T-helper 17 cell (primary cell): ENCODE measurements around the gene SPCS3. TPM values are rescaled to one million over a fixed set of nuclear protein-coding genes. Genes with fewer than 3 reads are reported as not detected.
"Not testable (repeated sequence)": the region's sequence is repeated elsewhere in the genome, so short reads cannot be mapped to it uniquely, and the experiment has no call there.

Source experiments
- ATAC-seq: fragments of 150-1000 bp; cut with Tn5 transposase; 2 replicates; pipeline ENCODE4 v1.10.0; 2021; ENCODE audit warnings: mild to moderate bottlenecking, moderate library complexity
- DNase-seq, 3 donors: peaks; one replicate each; pipeline versions ENCODE4 v3.0.0 to v3.0.0-alpha.2; 2020 to 2021
- H3K9me3 ChIP-seq: one replicate; pipeline ENCODE4 v1.7.0; 2013; ENCODE audit warnings: low read length, mild to moderate bottlenecking; ENCODE audit not compliant: control insufficient read depth, poor library complexity, severe bottlenecking
- H3K27ac Mint-ChIP-seq: one replicate; pipeline ENCODE4 v1.8.0; 2022; ENCODE audit warnings: mild to moderate bottlenecking, moderate library complexity, mixed read lengths
- H3K27me3 Mint-ChIP-seq: one replicate; pipeline ENCODE4 v1.8.0; 2022; ENCODE audit warnings: mixed read lengths
- H3K36me3 Mint-ChIP-seq: one replicate; pipeline ENCODE4 v1.8.0; 2022; ENCODE audit warnings: low read depth, mixed read lengths
- H3K4me1 Mint-ChIP-seq: one replicate; pipeline ENCODE4 v1.8.0; 2022; ENCODE audit warnings: mild to moderate bottlenecking, mixed read lengths
- H3K4me3 Mint-ChIP-seq: one replicate; pipeline ENCODE4 v1.8.0; 2022; ENCODE audit warnings: mild to moderate bottlenecking, moderate library complexity, mixed read lengths
- total RNA-seq, 4 donors: library from RNA in 2 of 4; stranded (reverse) in 2 of 4; gene quantifications; one replicate each; pipeline ENCODE4 v1.2.3 and lab custom pipeline; 2022 to 2026

SPCS3 gene
- total RNA-seq, 2 donors from 2014 or later = 158 to 162 TPM

DNA sequence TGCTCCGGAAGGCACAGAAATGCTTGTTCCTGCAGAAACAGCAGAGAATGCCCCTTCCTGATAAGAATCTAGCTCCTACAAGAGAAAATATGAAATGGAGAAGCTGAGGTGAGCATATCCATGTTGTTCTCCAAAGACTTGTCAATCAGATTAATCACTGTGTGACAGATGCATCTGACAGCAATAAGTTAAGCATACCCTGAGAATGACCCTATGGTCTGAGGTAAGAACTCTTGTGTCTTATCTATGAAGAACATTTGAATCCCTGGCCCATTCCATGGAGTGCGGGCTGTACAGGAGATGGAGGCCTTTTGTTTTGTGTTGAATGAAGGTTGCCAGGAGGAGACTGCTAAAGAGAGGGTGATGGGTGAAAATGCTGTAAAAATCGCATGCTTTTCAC lies 29.2 kb upstream of the SPCS3 start:
- H3K9me3 ChIP-seq = no peaks in the 10 kb centered on the region
- H3K4me3 Mint-ChIP-seq = no peak overlapping the region
- no peak for DNase-seq
- H3K36me3 Mint-ChIP-seq = peaks cover 3% of the 10 kb centered on the region
- no peaks in the 10 kb centered on the region for H3K4me1 Mint-ChIP-seq
- H3K27ac Mint-ChIP-seq = no peak overlapping the region
- ATAC-seq = no peak
- H3K27me3 Mint-ChIP-seq = peaks cover 22% of the 10 kb centered on the region

- no peak overlapping the region for H3K27ac Mint-ChIP-seq
- ATAC-seq = no peak
- H3K36me3 Mint-ChIP-seq = peaks cover 3% of the 10 kb centered on the region
- DNase-seq = no peak
- no peaks in the 10 kb centered on the region for H3K4me1 Mint-ChIP-seq
- no peaks in the 10 kb centered on the region for H3K9me3 ChIP-seq
- H3K4me3 Mint-ChIP-seq = no peak overlapping the region
- H3K27me3 Mint-ChIP-seq = peaks cover 22% of the 10 kb centered on the region
Observed at GRCh38 chr4:176291748-176292147, 28.0 kb upstream of the SPCS3 start.

GRCh38 chr4:176292920-176293319 lies 26.8 kb upstream of the SPCS3 start:
- Mint-ChIP-seq H3K36me3 (peaks cover 3% of the 10 kb centered on the region), H3K4me1 (no peaks in the 10 kb centered on the region), H3K4me3 (no peak overlapping the region), H3K27me3 (peaks cover 22% of the 10 kb centered on the region), H3K27ac (no peak overlapping the region)
- H3K9me3 ChIP-seq = no peaks in the 10 kb centered on the region
- ATAC-seq (no peak), DNase-seq (no peak)

GRCh38 chr4:176293660-176294059 lies 26.1 kb upstream of the SPCS3 start:
- ATAC-seq (no peak), DNase-seq (no peak)
- Mint-ChIP-seq H3K36me3 (no peaks in the 10 kb centered on the region), H3K27me3 (peaks cover 16% of the 10 kb centered on the region), H3K4me1 (no peaks in the 10 kb centered on the region), H3K27ac (no peak overlapping the region), H3K4me3 (no peak overlapping the region)
- H3K9me3 ChIP-seq = no peaks in the 10 kb centered on the region

- DNase-seq, H3K9me3 ChIP-seq, ATAC-seq, H3K4me1 Mint-ChIP-seq, H3K4me3 Mint-ChIP-seq, H3K36me3 Mint-ChIP-seq, H3K27me3 Mint-ChIP-seq, H3K27ac Mint-ChIP-seq: not testable (repeated sequence)
Observed at GRCh38 chr4:176295907-176296306, 23.9 kb upstream of the SPCS3 start.

- Mint-ChIP-seq H3K36me3 (no peaks in the 10 kb centered on the region), H3K4me3 (no peak overlapping the region)
- H3K9me3 ChIP-seq = no peaks in the 10 kb centered on the region
Observed at GRCh38 chr4:176298664-176299063, 21.1 kb upstream of the SPCS3 start.

GRCh38 chr4:176300036-176300435 lies 19.7 kb upstream of the SPCS3 start:
- Mint-ChIP-seq H3K4me1 (no peaks in the 10 kb centered on the region), H3K27ac (no peak overlapping the region), H3K27me3 (peaks cover 27% of the 10 kb centered on the region), H3K4me3 (no peak overlapping the region), H3K36me3 (no peaks in the 10 kb centered on the region)
- no peak for DNase-seq
- ATAC-seq = no peak
- H3K9me3 ChIP-seq = no peaks in the 10 kb centered on the region

More at GRCh38 chr4:176298664-176299063, 21.1 kb upstream of the SPCS3 start:
- H3K27ac Mint-ChIP-seq = no peak overlapping the region
- DNase-seq (no peak), ATAC-seq (no peak)
- H3K27me3 Mint-ChIP-seq = peaks cover 14% of the 10 kb centered on the region
- H3K4me1 Mint-ChIP-seq = no peaks in the 10 kb centered on the region

- H3K27ac Mint-ChIP-seq = no peak overlapping the region
Observed at GRCh38 chr4:176300565-176300964, 19.2 kb upstream of the SPCS3 start.

DNA sequence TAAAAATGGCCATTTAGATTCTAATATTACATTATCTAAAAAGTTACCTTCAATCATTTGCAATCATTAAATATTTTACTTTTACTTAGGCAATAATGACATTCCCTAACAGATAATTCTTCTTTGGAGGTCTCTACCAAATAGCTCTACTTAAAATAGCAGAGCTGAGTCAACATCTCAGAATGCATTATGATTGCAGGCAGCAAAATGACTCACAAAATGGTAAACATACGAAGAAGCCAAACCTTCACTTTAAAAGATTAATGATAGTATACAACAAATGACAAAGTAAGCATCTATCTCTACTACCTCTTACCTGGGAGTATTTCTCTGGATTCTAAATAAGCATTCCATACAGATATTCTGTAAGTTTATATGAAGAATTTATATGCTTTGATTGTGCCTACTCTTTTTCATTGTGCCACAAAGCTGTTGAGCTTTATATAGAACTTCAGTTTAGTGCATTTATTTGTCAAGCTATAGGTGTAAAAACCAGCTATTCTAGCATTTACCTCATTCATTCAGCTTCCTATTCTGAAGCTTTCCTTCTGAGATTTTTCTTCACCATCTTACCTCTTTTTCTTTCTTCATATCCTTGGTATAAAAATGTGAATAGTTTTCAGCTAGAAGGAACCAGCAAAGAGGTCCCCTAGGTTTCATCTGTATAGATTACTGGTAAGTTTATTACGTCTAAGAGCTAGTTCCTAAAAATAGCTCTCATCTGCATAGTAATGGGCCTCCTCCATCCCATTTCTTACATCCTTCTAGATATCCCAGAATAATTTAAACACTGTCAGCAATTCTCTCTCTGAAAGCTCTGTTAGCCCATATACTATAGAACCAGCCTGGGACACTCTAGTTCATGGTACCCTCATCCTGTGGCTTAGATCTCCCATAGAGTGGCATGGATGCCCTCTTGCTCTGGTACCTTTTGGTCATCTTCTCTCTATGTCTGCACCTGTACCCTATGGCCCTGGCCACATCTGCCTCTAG lies 17.2 kb upstream of the SPCS3 start:
- no peaks in the 10 kb centered on the region for H3K9me3 ChIP-seq
- ATAC-seq (no peak), DNase-seq (no peak)
- H3K27me3 Mint-ChIP-seq = peaks cover 46% of the 10 kb centered on the region
- peaks cover 2% of the 10 kb centered on the region for H3K36me3 Mint-ChIP-seq
- H3K4me1 Mint-ChIP-seq = no peaks in the 10 kb centered on the region
- H3K4me3 Mint-ChIP-seq = no peak overlapping the region
- H3K27ac Mint-ChIP-seq = no peak overlapping the region

More at GRCh38 chr4:176300565-176300964, 19.2 kb upstream of the SPCS3 start:
- no peaks in the 10 kb centered on the region for H3K4me1 Mint-ChIP-seq
- H3K9me3 ChIP-seq = no peaks in the 10 kb centered on the region
- peaks cover 2% of the 10 kb centered on the region for H3K36me3 Mint-ChIP-seq
- ATAC-seq (no peak), DNase-seq (no peak)
- H3K27me3 Mint-ChIP-seq = peaks cover 32% of the 10 kb centered on the region
- no peak overlapping the region for H3K4me3 Mint-ChIP-seq

- Mint-ChIP-seq H3K27ac (no peak overlapping the region), H3K27me3 (peaks cover 51% of the 10 kb centered on the region)
- no peaks in the 10 kb centered on the region for H3K9me3 ChIP-seq
Observed at GRCh38 chr4:176303938-176304337, 15.8 kb upstream of the SPCS3 start.

GRCh38 chr4:176306837-176307665 lies 12.7 kb upstream of the SPCS3 start:
- H3K9me3 ChIP-seq = no peaks in the 10 kb centered on the region
- no peak overlapping the region for H3K4me3 Mint-ChIP-seq
- DNase-seq (no peak), ATAC-seq (no peak)
- H3K27ac Mint-ChIP-seq = peak overlapping the region; percentile 54
- H3K4me1 Mint-ChIP-seq = no peaks in the 10 kb centered on the region
- peaks cover 51% of the 10 kb centered on the region for H3K27me3 Mint-ChIP-seq
- peaks cover 2% of the 10 kb centered on the region for H3K36me3 Mint-ChIP-seq

More at GRCh38 chr4:176303938-176304337, 15.8 kb upstream of the SPCS3 start:
- Mint-ChIP-seq H3K36me3 (peaks cover 2% of the 10 kb centered on the region), H3K4me1 (no peaks in the 10 kb centered on the region), H3K4me3 (no peak overlapping the region)
- ATAC-seq (no peak), DNase-seq (no peak)

- DNase-seq (no peak), ATAC-seq (no peak)
- Mint-ChIP-seq H3K4me1 (no peaks in the 10 kb centered on the region), H3K36me3 (peaks cover 2% of the 10 kb centered on the region), H3K4me3 (no peak overlapping the region), H3K27ac (peak overlapping the region; percentile 54), H3K27me3 (peaks cover 50% of the 10 kb centered on the region)
- H3K9me3 ChIP-seq = no peaks in the 10 kb centered on the region
Observed at GRCh38 chr4:176307666-176307930, 12.2 kb upstream of the SPCS3 start.

GRCh38 chr4:176308441-176308840 lies 11.3 kb upstream of the SPCS3 start:
- no peak overlapping the region for H3K4me3 Mint-ChIP-seq
- ATAC-seq (no peak), DNase-seq (no peak)
- H3K9me3 ChIP-seq = no peaks in the 10 kb centered on the region
- no peak overlapping the region for H3K27ac Mint-ChIP-seq
- H3K27me3 Mint-ChIP-seq = peaks cover 45% of the 10 kb centered on the region
- H3K4me1 Mint-ChIP-seq = no peaks in the 10 kb centered on the region
- peaks cover 2% of the 10 kb centered on the region for H3K36me3 Mint-ChIP-seq
